Right atrium auricular region (tissue), 2 donors: ENCODE measurements around the gene ERC2. TPM values are rescaled to one million over a fixed set of nuclear protein-coding genes. Genes with fewer than 3 reads are reported as not detected.

Experiments used
- DNase-seq: peaks from one replicate; pipeline ENCODE4 v3.0.0-alpha.2; 2019; ENCODE audit warnings: low spot score
- H3K27ac ChIP-seq, 2 donors: fragments of 200-600 bp; sonication (generic); 1 replicate in 1 of 2; 2 replicates in 1 of 2; pipeline ENCODE4 v1.5.1; 2016 to 2019
- H3K27me3 ChIP-seq, 2 donors: fragments of 200-600 bp; sonication (generic); one replicate each; pipeline versions ENCODE4 v1.5.1 to v1.6.0; 2017 to 2019
- H3K36me3 ChIP-seq: fragments of 200-600 bp; sonication (generic); one replicate; pipeline ENCODE4 v1.5.1; 2016
- H3K4me1 ChIP-seq, 2 donors: fragments of 200-600 bp; sonication (generic); one replicate each; pipeline versions ENCODE4 v1.5.1 to v1.6.0; 2017 to 2019
- H3K4me3 ChIP-seq, 2 donors: fragments of 200-600 bp; sonication (generic); 1 replicate in 1 of 2; 2 replicates in 1 of 2; pipeline ENCODE4 v1.5.1; 2017 to 2019; ENCODE audit warnings: mild to moderate bottlenecking in 1 of 2, moderate library complexity in 1 of 2
- H3K9me3 ChIP-seq, 2 donors: fragments of 200-600 bp; sonication (generic); one replicate each; pipeline ENCODE4 v1.5.1; 2019
- CTCF ChIP-seq, 2 donors: fragments of 200-600 bp; sonication (generic); IDR thresholded peaks; one replicate each; pipeline ENCODE4 v1.5.1; 2019; ENCODE audit warnings: antibody characterized with exemption in 2 of 2
- total RNA-seq, 2 donors: library from RNA; depleted of rRNA; stranded (reverse); fragments of >200 nt; gene quantifications; one replicate each; pipeline ENCODE4 v1.1.0, GENCODE V29; 2016

ERC2 gene
- total RNA-seq, 2 donors from 2014 or later = 2.9 to 4.0 TPM

GRCh38 chr3:55701997-55702396 is 766.3 kb downstream of the ERC2 start:
- no peaks in the 10 kb centered on the region for H3K27me3 ChIP-seq
- H3K4me3 ChIP-seq = no peak overlapping the region
- H3K4me1 ChIP-seq = no peaks in the 10 kb centered on the region
- H3K36me3 ChIP-seq = no peaks in the 10 kb centered on the region
- no peak overlapping the region for H3K27ac ChIP-seq
- H3K9me3 ChIP-seq = no peaks in the 10 kb centered on the region
- no peak for TF ChIP-seq CTCF (IDR thresholded peaks at IDR 0.05)
- no peak for DNase-seq

GRCh38 chr3:55698831-55699230 is 769.4 kb downstream of the ERC2 start:
- no peaks in the 10 kb centered on the region for H3K4me1 ChIP-seq
- no peaks in the 10 kb centered on the region for H3K9me3 ChIP-seq
- H3K27me3 ChIP-seq = no peaks in the 10 kb centered on the region
- no peak overlapping the region for H3K27ac ChIP-seq
- no peak for DNase-seq
- H3K4me3 ChIP-seq = no peak overlapping the region
- no peak for TF ChIP-seq CTCF (IDR thresholded peaks at IDR 0.05)
- H3K36me3 ChIP-seq = no peaks in the 10 kb centered on the region

GRCh38 chr3:55697177-55697865 is 770.9 kb downstream of the ERC2 start:
- Histone ChIP-seq H3K27me3 (no peaks in the 10 kb centered on the region), H3K27ac (no peak overlapping the region), H3K4me1 (no peaks in the 10 kb centered on the region), H3K4me3 (no peak overlapping the region), H3K9me3 (no peaks in the 10 kb centered on the region), H3K36me3 (no peaks in the 10 kb centered on the region)
- no peak for TF ChIP-seq CTCF (IDR thresholded peaks at IDR 0.05)
- no peak for DNase-seq

GRCh38 chr3:55692957-55693558 is 775.2 kb downstream of the ERC2 start:
- Histone ChIP-seq H3K27ac (no peak overlapping the region), H3K4me1 (no peaks in the 10 kb centered on the region), H3K4me3 (no peak overlapping the region), H3K27me3 (no peaks in the 10 kb centered on the region), H3K36me3 (no peaks in the 10 kb centered on the region), H3K9me3 (no peaks in the 10 kb centered on the region)
- no peak for TF ChIP-seq CTCF (IDR thresholded peaks at IDR 0.05)
- DNase-seq = no peak

DNA sequence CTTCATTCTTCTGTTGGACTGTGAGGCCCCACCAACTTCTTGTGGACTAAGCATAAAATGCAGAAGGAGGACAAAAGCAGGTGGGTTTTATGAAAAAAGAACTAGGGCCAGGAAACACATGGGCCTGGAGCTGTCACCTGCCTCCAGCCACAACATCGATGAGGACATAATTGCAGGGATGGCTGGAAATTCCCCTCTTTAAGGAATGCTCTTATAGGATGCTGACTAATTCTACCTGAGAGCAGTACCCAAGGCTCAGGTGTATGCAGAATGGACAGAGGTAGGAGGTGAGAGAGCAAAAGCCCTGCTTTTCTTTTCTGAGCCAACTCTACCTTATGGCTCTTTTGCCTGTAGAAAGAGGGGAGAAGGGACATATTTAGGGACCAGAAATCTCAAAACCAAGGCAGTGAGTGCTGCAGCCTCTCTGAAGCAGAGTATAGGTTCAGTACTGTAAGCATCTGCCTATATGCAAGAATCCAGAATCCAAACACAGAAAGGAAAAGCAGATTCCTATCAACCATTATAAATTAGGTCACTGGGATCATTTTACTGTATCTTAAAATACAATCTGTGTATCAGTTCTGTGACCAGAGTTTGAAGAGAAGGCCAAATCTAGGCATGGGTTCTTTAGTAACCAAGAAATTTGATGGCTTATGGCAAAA is 775.8 kb downstream of the ERC2 start:
- Histone ChIP-seq H3K4me3 (no peak overlapping the region), H3K9me3 (no peaks in the 10 kb centered on the region), H3K4me1 (no peaks in the 10 kb centered on the region), H3K27ac (no peak overlapping the region), H3K27me3 (no peaks in the 10 kb centered on the region), H3K36me3 (no peaks in the 10 kb centered on the region)
- no peak for DNase-seq
- no peak for TF ChIP-seq CTCF (IDR thresholded peaks at IDR 0.05)
